H9 (cell line): ENCODE results near the gene BMPER. TPM values are rescaled to one million over a fixed set of nuclear protein-coding genes. Genes with fewer than 3 reads are reported as not detected.

Experiments used
- DNase-seq: peaks from one replicate; pipeline ENCODE4 v3.0.0-alpha.2; 2017
- H2AFZ ChIP-seq: one replicate; pipeline ENCODE4 v1.6.1; 2013; ENCODE audit warnings: mild to moderate bottlenecking, low read length, control low read depth, moderate library complexity
- H2AK5ac ChIP-seq: 2 replicates; pipeline ENCODE4 v1.6.1; 2013; ENCODE audit warnings: low read length, control low read depth, mixed read lengths; ENCODE audit not compliant: insufficient read length
- H2BK120ac ChIP-seq: one replicate; pipeline ENCODE4 v1.6.1; 2013; ENCODE audit warnings: low read depth, mild to moderate bottlenecking, low read length, control low read depth, inconsistent platforms; ENCODE audit not compliant: poor library complexity, severe bottlenecking
- H2BK12ac ChIP-seq: 2 replicates; pipeline ENCODE4 v1.6.1; 2013; ENCODE audit warnings: low read length, control low read depth, mixed read lengths, low read depth; ENCODE audit not compliant: insufficient read length
- H2BK15ac ChIP-seq: 2 replicates; pipeline ENCODE4 v1.6.1; 2013; ENCODE audit warnings: low read depth, low read length, control low read depth
- H2BK20ac ChIP-seq: one replicate; pipeline ENCODE4 v1.6.1; 2013; ENCODE audit warnings: low read depth, mild to moderate bottlenecking, low read length, control low read depth, inconsistent platforms; ENCODE audit not compliant: poor library complexity, severe bottlenecking
- H2BK5ac ChIP-seq: 2 replicates; pipeline ENCODE4 v1.6.1; 2013; ENCODE audit warnings: low read length, control low read depth, mixed read lengths; ENCODE audit not compliant: insufficient read length
- H3K14ac ChIP-seq: 2 replicates; pipeline ENCODE4 v1.6.1; 2013; ENCODE audit warnings: low read length, control low read depth; ENCODE audit not compliant: insufficient read depth
- H3K18ac ChIP-seq: 2 replicates; pipeline ENCODE4 v1.6.1; 2013; ENCODE audit warnings: low read depth, mild to moderate bottlenecking, mixed read lengths, low read length, control low read depth; ENCODE audit not compliant: insufficient read length
- H3K23ac ChIP-seq: 2 replicates; pipeline ENCODE4 v1.6.1; 2013; ENCODE audit warnings: low read length, control low read depth, mixed read lengths, low read depth; ENCODE audit not compliant: insufficient read length
- H3K23me2 ChIP-seq: 2 replicates; pipeline ENCODE4 v1.6.1; 2013; ENCODE audit warnings: low read depth, mild to moderate bottlenecking, mixed read lengths, low read length, control low read depth; ENCODE audit not compliant: insufficient read length, poor library complexity, severe bottlenecking
- H3K27ac ChIP-seq: 2 replicates; pipeline ENCODE4 v1.5.1; 2013; ENCODE audit warnings: low read length, control low read depth, mixed read lengths, low read depth; ENCODE audit not compliant: insufficient read length
- H3K27me3 ChIP-seq: 2 replicates; pipeline ENCODE4 v1.6.1; 2013; ENCODE audit warnings: low read length, control low read depth, inconsistent platforms; ENCODE audit not compliant: insufficient read depth
- H3K4ac ChIP-seq: 2 replicates; pipeline ENCODE4 v1.6.1; 2013; ENCODE audit warnings: low read depth, mild to moderate bottlenecking, control low read depth, inconsistent platforms, low read length, moderate library complexity
- H3K4me1 ChIP-seq: 2 replicates; pipeline ENCODE4 v1.6.1; 2013; ENCODE audit warnings: low read length, control low read depth, inconsistent platforms; ENCODE audit not compliant: insufficient read depth
- H3K4me2 ChIP-seq: 2 replicates; pipeline ENCODE4 v1.6.1; 2013; ENCODE audit warnings: low read length, control low read depth, mixed read lengths; ENCODE audit not compliant: insufficient read length, insufficient read depth
- H3K56ac ChIP-seq: 2 replicates; pipeline ENCODE4 v1.6.1; 2013; ENCODE audit warnings: low read depth, mild to moderate bottlenecking, mixed read lengths, low read length, control low read depth; ENCODE audit not compliant: insufficient read length
- H3K79me1 ChIP-seq: 2 replicates; pipeline ENCODE4 v1.6.1; 2013; ENCODE audit warnings: low read depth, mild to moderate bottlenecking, moderate library complexity, low read length, control low read depth, inconsistent platforms; ENCODE audit not compliant: insufficient read depth, poor library complexity, severe bottlenecking
- H3K79me2 ChIP-seq: 2 replicates; pipeline ENCODE4 v1.6.1; 2013; ENCODE audit warnings: low read length, control low read depth, inconsistent platforms; ENCODE audit not compliant: insufficient read depth
- H3K9ac ChIP-seq: 2 replicates; pipeline ENCODE4 v1.6.1; 2013; ENCODE audit warnings: low read length, control low read depth, mixed read lengths; ENCODE audit not compliant: insufficient read length; ENCODE audit errors: extremely low read depth
- H3K9me3 ChIP-seq: one replicate; pipeline ENCODE4 v1.6.1; 2013; ENCODE audit warnings: low read depth, low read length, inconsistent platforms; ENCODE audit not compliant: control insufficient read depth
- H3T11ph ChIP-seq: one replicate; pipeline ENCODE4 v1.6.1; 2013; ENCODE audit warnings: mild to moderate bottlenecking, low read length, control low read depth, inconsistent platforms
- H4K20me1 ChIP-seq: one replicate; pipeline ENCODE4 v1.6.1; 2013; ENCODE audit not compliant: control insufficient read depth, insufficient read length, insufficient read depth
- H4K5ac ChIP-seq: 2 replicates; pipeline ENCODE4 v1.6.1; 2013; ENCODE audit warnings: low read depth, mild to moderate bottlenecking, mixed read lengths, low read length, control low read depth; ENCODE audit not compliant: insufficient read length
- H4K8ac ChIP-seq: replicated peaks from 2 replicates; pipeline ENCODE4 v1.6.1; 2013; ENCODE audit warnings: low read length, control low read depth, mixed read lengths, low read depth; ENCODE audit not compliant: insufficient read length
- H4K91ac ChIP-seq: 2 replicates; pipeline ENCODE4 v1.6.1; 2013; ENCODE audit warnings: low read depth, mild to moderate bottlenecking, moderate library complexity, mixed read lengths, low read length, control low read depth; ENCODE audit not compliant: insufficient read length
- H3K27ac Mint-ChIP-seq, 3 experiments: 2 replicates in 2 of 3; 3 replicates in 1 of 3; pipeline ENCODE4 v1.8.0; 2020 to 2021; ENCODE audit warnings: mixed read lengths in 3 of 3, mild to moderate bottlenecking in 1 of 3, moderate library complexity in 1 of 3
- H3K27me3 Mint-ChIP-seq: 2 replicates; pipeline ENCODE4 v1.8.0; 2021; ENCODE audit warnings: low read depth, mild to moderate bottlenecking, moderate library complexity, mixed read lengths
- H3K36me3 Mint-ChIP-seq, 3 experiments: 2 replicates in 2 of 3; 3 replicates in 1 of 3; pipeline ENCODE4 v1.8.0; 2020 to 2021; ENCODE audit warnings: low read depth in 3 of 3, mixed read lengths in 3 of 3; ENCODE audit not compliant: insufficient read depth in 1 of 3
- H3K4me1 Mint-ChIP-seq, 2 experiments: 2 replicates each; pipeline ENCODE4 v1.8.0; 2020; ENCODE audit warnings: mixed read lengths in 2 of 2
- H3K4me3 Mint-ChIP-seq, 2 experiments: 2 replicates in 1 of 2; 3 replicates in 1 of 2; pipeline ENCODE4 v1.8.0; 2020 to 2021; ENCODE audit warnings: mild to moderate bottlenecking in 2 of 2, mixed read lengths in 2 of 2, moderate library complexity in 1 of 2
- H3K9me3 Mint-ChIP-seq, 2 experiments: 2 replicates in 1 of 2; 3 replicates in 1 of 2; pipeline ENCODE4 v1.8.0; 2020; ENCODE audit warnings: mild to moderate bottlenecking in 2 of 2, mixed read lengths in 2 of 2, moderate library complexity in 1 of 2
- WGBS: extraction: QIAGEN DNeasy Blood & Tissue Kit; methylation state at CpG from one replicate; pipeline ENCODE4 v1.1.7; 2013; ENCODE audit warnings: missing lambda C conversion rate, low lambda C conversion rate, mixed read lengths; ENCODE audit not compliant: insufficient read length; ENCODE audit errors: extremely low coverage; 5-methylcytosine and 5-hydroxymethylcytosine counted together
- total RNA-seq: library from RNA; stranded (reverse); gene quantifications from 2 replicates; pipeline ENCODE4 v1.2.1, GENCODE V29; 2021
- TF ChIP-seq, protein P1 (sequence below): fragments of 200-600 bp; sonication (generic); conservative IDR thresholded peaks from 3 replicates; pipeline ENCODE4 v1.8.0; 2021; ENCODE audit warnings: antibody characterized with exemption, mild to moderate bottlenecking

Gene BMPER
- total RNA-seq, 1 experiment from 2014 or later, result 0.20 TPM

DNA sequence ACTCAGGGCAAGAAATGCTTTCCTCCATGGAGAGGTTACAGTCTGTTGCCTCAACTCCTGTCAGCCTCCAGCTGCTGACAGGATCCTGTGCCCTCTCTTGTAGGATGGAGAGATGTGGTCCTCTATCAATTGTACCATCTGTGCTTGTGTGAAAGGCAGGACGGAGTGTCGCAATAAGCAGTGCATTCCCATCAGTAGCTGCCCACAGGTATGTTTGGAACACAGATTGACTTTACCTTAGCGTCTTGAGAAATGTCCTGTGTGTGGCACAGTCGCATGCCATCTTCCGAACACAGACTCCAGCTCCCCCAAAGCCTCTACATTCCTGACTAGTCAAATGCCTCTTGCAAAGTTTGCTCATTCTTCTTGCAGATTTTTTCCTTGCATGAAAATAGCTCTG lies 152.6 kb downstream of the BMPER start:
- Histone ChIP-seq H3K18ac (no peak overlapping the region), H4K91ac (no peak overlapping the region), H3K9me3 (no peaks in the 10 kb centered on the region), H3K27me3 (no peaks in the 10 kb centered on the region), H3K4ac (no peak overlapping the region), H3K4me2 (no peak overlapping the region), H3K23ac (no peak overlapping the region), H4K5ac (no peak overlapping the region), H3K9ac (no peak overlapping the region), H3K4me1 (peaks cover 13% of the 10 kb centered on the region; the same call in 1 of the 2 replicates), H3K56ac (no peak overlapping the region), H3K79me2 (no peaks in the 10 kb centered on the region), H3K14ac (no peak overlapping the region), H3K23me2 (no peaks in the 10 kb centered on the region), H2AK5ac (no peak overlapping the region), H3T11ph (no peak overlapping the region), H4K8ac (no peak overlapping the region), H3K79me1 (no peaks in the 10 kb centered on the region), H2BK20ac (no peak overlapping the region), H2BK15ac (no peak overlapping the region), H2AFZ (no peak overlapping the region), H2BK120ac (no peak overlapping the region), H4K20me1 (no peaks in the 10 kb centered on the region), H3K27ac (no peak overlapping the region), H2BK12ac (no peak overlapping the region), H2BK5ac (no peak overlapping the region)
- no peaks in the 10 kb centered on the region for H3K9me3 Mint-ChIP-seq
- H3K27ac Mint-ChIP-seq, result no peak overlapping the region
- TF ChIP-seq, protein P1, sequence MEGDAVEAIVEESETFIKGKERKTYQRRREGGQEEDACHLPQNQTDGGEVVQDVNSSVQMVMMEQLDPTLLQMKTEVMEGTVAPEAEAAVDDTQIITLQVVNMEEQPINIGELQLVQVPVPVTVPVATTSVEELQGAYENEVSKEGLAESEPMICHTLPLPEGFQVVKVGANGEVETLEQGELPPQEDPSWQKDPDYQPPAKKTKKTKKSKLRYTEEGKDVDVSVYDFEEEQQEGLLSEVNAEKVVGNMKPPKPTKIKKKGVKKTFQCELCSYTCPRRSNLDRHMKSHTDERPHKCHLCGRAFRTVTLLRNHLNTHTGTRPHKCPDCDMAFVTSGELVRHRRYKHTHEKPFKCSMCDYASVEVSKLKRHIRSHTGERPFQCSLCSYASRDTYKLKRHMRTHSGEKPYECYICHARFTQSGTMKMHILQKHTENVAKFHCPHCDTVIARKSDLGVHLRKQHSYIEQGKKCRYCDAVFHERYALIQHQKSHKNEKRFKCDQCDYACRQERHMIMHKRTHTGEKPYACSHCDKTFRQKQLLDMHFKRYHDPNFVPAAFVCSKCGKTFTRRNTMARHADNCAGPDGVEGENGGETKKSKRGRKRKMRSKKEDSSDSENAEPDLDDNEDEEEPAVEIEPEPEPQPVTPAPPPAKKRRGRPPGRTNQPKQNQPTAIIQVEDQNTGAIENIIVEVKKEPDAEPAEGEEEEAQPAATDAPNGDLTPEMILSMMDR, result no peak
- no peaks in the 10 kb centered on the region for H3K27me3 Mint-ChIP-seq
- H3K36me3 Mint-ChIP-seq, result no peaks in the 10 kb centered on the region
- H3K4me3 Mint-ChIP-seq, result no peak overlapping the region
- peaks cover 32 to 38% of the 10 kb centered on the region in 2 experiments for H3K4me1 Mint-ChIP-seq
- whole genome bisulfite sequencing, result no CpG with 5 or more reads among the region's 5 CpGs
- no peak for DNase-seq
